ENCODE data around the gene SLC35C1.

DNA sequence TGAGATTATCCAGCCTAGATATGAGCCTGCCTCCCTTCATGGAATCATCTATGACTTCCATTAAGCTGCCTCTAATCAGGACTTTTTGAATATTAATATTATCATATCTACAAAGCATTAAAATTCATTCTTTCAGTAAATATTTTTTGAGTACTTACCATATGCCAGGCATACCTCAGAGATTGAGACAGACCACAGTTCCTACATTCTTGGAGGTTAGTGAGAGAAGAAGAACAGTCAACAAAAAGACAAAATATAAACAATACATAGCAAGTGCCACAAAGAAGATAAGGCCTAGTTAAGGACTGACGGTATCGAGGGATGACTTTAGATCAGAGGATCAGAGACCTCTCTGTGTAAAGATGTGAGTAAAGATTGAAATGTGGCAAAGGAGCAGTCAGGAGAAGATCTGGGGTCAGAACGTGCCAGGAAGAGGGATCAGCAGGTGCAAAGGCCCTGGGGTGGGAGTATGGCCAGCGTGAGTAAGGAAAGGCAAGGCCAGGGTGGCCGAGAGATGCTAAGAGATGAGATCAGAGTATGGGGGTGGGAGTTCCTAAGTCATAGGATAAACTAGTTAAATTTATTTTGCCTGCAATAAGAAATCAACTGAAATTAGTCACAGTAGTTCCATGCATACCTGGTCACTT lies 15.4 kb downstream of the SLC35C1 start:
- TF ChIP-seq, protein P1, sequence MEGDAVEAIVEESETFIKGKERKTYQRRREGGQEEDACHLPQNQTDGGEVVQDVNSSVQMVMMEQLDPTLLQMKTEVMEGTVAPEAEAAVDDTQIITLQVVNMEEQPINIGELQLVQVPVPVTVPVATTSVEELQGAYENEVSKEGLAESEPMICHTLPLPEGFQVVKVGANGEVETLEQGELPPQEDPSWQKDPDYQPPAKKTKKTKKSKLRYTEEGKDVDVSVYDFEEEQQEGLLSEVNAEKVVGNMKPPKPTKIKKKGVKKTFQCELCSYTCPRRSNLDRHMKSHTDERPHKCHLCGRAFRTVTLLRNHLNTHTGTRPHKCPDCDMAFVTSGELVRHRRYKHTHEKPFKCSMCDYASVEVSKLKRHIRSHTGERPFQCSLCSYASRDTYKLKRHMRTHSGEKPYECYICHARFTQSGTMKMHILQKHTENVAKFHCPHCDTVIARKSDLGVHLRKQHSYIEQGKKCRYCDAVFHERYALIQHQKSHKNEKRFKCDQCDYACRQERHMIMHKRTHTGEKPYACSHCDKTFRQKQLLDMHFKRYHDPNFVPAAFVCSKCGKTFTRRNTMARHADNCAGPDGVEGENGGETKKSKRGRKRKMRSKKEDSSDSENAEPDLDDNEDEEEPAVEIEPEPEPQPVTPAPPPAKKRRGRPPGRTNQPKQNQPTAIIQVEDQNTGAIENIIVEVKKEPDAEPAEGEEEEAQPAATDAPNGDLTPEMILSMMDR (conservative IDR thresholded peaks at IDR 0.05; ENCODE audit: low read depth, low read length) = no peak
- TF ChIP-seq EZH2 (IDR thresholded peaks at IDR 0.05; ENCODE audit: low read length, unreplicated experiment) = no peak
